Dedifferentiated amniotic fluid mesenchymal stem cell (primary cell): ENCODE results near the gene HIC1.

Source experiments
- DNase-seq: peaks from one replicate; pipeline ENCODE4 v3.0.0-alpha.2; 2016; ENCODE audit errors: extremely low spot score

Gene HIC1

DNA sequence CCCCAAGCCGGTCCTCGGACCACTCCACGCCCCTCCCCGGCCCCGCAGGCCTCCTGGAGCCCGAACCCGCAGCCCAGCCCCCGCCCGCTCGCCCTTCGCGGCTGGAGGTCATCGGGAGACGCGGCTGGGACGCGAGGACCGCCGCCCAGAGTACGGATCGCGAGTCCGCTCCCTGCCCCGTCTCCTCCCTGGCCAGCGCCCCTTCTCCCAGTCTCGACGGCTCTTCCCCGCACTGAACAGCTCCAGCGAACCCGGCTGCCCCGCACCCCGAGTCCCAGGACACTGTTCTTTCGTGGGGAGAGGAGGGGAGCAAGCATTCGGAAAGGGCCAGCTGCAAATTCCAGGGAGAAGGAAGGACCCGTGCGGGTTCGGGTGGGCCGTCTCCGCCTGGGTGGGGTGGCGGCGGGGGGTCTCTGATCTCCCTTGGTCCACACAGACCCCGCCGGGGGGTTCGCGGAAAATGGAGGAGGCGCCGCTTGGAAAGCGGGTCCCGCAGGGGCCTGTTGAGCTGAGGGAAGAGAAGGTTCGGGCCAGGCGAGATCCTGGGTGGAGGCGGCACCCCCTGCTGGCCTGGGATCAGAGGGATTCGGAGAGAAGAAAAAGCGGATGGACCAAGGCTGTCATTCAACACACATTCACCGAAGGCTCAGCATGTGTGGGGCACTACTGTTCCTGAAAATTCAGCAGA lies 29.1 kb upstream of the HIC1 start:
- no peak for DNase-seq

DNA sequence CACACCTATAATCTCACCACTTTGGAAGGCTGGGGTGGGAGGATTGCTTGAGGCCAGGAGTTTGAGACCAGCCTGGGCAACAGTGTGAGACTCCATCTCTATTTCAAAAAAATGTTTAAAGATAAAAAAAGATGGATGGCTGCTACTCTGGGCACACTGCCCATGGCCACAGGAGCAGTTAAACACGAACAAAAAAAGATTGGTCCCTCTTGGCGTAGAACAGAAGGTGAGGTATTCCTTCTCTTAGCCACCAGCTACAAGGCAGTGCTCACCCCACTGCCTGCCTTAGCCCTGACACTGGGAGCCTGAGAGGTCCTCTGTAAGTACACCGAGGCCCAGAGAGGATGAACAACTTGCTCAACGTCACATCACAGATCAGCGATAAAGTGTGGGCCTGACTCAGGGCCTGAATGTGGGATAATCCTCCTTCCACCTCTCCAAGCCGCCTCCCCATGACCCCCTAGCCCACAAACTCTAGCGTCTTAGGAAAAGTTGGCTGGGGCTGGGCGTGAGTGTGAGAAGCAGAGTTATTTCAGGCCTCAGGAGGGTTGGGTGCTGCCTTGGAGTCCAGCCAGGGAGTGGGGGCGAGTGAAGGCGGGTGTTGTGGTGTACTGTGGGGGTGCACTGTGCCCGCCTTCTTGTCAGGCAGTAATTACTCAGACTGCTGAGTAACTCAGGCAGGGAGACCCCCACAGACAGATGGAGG lies 27.2 kb upstream of the HIC1 start:
- no peak for DNase-seq

DNA sequence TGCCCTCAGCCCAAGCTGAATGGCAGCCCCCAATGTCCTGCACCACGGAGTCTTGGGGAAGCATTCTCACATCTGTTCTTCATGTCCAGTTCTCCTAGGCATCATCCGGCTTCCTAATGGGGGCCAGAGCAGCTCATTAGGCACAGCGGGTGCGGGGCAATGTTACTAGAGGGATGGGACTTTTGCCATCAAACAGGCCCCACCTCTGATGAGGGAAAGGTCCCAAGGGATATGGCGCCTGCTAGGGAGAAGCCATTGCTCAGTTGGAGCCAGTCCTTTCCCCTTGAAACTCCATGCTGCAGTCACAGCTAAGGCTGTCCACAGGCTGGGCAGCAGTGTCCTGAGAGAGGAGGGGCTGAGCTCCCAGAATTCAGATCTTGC lies 26.7 kb upstream of the HIC1 start:
- no peak for DNase-seq

DNA sequence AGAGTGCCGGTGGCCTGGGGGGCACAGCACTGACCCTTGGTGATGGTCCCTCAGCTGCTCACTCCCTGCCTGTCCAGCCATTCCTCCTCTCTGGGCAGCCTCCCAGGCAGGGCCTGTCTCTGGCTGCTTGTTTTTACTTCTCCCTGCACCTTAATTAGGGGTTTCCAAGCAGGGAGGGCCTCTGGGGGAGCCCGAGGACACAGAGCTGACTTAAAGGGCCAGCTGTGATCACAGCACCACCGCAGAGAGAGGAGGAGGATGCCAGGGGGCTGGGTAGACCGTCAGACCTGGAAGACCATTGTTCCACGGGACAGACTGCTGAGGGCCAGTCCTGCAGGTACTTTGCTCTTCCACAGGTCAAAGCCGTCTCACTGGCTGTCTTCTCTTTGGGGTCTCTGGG lies 26.2 kb upstream of the HIC1 start:
- DNase-seq: no peak

DNA sequence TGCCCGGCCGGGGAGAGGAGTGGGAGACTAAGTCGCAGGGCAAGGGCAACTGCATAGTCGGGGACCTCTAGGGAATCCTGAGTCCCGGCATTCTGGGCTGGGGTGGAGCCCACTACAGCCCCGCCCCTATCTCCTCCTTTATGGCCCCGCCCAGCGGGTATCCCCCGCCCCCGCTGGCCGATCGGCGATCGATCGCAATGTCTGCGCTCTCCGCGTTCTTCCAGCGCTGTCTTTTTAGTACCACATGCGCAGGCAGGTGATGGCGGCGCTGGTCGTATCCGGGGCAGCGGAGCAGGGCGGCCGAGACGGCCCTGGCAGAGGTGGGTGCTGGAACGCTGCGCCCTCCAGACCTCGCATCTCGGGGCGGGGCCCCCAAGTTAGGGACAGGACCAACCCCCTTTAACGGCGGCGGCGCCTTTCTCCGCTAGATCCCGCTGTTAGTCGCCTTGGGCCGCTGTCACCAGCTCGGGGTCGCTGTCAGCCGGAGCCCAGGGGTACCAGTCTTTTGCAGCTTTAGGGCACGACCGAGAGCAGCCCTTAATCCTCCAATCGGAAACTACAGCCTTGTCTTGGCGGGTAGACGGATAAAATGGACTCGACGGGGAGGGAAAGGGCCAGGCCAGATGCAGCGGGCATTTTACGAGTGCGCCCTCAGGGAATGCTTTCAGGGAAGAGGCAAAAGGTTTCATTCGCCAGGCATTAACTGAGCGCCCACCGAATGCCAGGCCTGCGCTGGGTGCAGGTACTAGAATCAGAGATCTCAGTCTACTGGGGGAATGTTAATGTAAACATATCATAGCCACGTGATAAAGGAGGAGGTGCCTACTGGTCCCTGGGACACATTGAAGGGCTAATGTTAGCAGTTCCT lies 24.8 kb upstream of the HIC1 start, which contains the start of gene DPH1:
TSS of gene DPH1 (plus strand) at position 243 of the 868 bp plus-strand sequence. CDS start at position 260, 17 bp downstream.
- peak; percentile 83 for DNase-seq

DNA sequence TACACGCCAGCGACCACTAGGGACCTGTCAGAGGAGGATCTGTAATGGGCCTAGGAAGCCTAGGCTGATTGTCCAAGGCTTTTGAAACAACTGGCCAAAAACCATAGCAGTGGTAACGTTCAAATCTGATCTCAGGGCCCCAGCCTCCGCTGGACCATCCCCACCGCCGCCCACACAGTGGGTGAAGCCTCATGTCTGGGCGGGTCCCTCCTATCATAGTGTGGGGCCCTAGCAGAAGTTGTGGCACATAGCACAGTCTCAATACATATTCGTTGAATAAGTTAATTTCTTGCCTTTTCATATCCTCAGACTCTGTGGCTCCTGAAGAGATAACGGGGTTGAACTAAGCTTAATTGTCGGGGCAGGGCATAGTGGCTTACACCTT lies 24.1 kb upstream of the HIC1 start:
- DNase-seq: no peak

DNA sequence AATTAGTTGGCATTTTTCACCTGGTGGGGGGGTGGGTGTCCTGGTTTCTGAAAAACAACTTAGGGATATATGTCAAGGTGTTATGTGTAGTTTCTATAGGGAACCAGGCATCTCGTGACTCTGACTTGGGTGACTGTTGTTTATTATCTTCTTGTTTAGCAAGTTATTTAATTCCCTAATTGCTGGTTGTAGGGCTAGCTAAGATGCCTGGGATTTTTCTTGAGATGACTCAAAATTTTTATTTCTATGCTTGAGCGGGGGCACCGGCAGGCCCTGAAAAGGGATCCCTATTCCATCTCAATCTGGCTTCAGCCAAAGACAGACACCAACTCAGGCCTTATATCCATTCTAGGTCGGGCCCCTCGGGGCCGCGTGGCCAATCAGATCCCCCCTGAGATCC lies 21.8 kb upstream of the HIC1 start:
- DNase-seq: no peak

DNA sequence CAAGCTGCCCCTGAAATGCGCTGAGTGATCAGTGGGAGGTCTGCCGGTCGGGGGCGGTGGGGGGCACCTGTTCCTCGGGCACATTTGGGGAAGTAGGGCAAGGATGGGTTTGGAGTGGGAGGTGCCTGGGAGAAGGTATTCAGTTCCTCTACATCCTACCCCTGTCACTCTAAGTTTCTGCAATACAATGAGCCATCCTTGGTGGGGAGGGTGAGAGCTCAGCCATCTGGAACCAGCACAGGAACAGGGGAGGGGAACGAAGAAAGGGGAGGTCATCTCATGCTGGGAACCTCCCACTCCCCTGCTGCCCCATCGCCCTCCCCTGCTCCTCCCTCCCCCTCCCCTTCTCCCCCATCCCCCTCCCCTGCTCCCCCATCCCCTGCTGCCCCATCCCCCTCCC lies 20.7 kb upstream of the HIC1 start:
- no peak for DNase-seq

DNA sequence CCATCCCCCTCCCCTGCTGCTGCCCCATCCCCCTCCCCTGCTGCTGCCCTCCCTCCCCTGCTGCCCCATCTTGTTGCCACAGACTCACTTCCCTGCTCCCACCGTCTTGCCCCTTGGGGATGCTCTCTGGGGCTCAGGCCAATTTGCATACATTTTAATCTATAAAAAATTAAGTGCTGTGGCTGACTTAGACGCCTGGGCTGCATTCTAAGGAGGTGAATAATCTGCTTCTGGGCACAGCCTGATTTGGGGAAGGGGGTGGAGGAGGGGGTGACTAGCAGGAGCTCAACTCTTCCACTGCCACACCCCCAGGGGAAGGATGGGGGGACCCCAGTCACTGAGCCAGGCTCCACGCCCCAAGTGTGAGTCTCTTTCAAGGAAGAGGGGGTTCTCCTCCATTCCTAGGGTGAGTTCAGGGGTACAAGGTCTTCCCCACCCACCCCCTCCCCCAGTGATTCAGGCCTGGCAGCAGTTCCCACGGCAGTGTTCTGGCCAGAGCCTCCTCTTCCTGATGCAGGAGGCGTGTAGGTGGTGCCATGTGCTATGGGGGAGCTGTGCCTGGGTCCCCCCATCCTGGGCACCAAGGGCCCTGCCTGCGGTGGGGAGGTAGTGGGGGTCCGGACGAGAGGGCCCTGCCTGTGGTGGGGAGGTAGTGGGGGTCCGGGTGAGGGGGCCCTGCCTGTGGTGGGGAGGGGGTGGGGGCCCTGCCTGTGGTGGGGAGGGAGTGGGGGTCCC lies 19.9 kb upstream of the HIC1 start:
- DNase-seq: no peak

DNA sequence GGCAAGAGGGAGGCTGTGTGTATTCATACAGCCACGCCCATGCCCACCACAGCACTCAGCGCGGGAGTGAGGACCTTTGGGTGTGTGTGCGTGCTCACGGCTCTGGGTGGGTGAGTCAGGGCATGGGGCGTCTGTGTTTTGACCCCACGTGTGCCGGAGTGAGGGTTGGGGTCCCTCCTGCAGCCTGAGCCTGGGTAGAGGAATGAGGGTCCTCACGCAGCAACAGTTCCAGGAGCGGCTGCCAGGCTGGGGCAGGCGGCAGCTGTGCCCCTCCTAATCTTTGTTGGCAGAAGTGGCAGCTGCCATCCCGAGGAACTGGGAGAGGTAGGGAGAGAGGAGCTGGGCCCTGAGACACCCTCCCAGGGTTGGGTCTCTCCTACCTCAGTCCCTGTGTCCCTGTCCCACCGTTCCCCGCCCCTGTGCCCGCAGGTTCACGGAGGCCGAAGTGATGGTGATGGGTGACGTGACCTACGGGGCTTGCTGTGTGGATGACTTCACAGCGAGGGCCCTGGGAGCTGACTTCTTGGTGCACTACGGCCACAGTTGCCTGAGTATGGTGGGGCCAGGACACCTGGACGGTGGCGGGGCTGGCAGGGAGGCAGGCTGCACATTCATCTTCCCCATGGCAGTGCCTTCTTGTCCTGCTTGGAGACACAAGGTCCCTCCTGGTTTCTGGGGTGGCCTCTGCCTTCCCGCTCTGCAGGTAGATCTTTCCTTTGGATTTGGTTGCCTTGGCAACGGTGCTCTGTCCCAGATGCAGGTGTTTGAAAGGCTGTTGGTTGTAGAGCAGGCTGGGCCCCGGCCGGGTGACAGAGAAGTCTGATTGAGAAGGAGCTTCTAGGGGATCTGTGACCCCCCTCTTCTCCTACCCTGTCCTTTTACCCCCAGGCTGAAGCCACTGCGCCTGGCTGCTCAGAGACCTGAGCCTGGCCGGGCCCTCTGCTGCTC lies 19.1 kb upstream of the HIC1 start:
- DNase-seq: no peak

DNA sequence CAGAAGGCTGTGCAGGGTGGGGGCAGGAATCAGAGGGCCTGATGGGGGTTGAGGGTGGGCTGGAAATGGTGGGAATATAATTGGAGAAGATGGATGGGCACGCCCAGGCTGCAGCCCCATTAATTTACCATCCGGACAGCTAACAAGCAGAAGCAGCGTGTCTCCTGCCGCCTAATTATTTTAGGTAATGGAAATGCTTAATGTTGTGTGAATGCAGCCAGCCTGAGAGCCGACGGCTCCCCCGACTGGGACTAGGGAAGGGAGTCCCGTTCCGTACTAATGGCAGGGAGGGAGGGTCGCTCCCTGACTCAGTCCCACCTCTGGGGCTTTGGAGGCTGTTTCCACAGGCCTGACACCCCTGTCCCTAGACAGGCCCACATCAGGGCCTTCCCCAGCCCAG lies 17.7 kb upstream of the HIC1 start:
- DNase-seq: no peak

DNA sequence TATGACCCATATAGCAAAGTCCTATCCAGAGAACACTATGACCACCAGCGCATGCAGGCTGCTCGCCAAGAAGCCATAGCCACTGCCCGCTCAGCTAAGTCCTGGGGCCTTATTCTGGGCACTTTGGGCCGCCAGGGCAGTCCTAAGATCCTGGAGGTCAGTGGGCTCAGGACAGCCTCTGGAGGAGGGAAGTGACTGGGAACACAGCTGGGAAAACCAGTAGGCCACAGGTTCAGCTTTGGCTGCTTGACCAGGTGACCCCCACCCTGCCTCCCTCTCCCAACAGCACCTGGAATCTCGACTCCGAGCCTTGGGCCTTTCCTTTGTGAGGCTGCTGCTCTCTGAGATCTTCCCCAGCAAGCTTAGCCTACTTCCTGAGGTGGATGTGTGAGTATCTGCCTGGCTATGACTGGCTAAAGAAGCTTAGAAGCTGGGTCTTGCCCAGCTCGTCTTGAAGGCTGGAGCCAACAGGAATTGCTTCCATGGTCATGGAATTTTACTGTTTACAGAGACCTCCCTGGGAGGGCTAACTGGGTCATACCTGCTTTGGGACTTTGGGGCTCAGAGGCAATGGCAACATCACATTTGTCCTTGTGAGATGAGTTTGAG lies 14.6 kb upstream of the HIC1 start:
- no peak for DNase-seq

DNA sequence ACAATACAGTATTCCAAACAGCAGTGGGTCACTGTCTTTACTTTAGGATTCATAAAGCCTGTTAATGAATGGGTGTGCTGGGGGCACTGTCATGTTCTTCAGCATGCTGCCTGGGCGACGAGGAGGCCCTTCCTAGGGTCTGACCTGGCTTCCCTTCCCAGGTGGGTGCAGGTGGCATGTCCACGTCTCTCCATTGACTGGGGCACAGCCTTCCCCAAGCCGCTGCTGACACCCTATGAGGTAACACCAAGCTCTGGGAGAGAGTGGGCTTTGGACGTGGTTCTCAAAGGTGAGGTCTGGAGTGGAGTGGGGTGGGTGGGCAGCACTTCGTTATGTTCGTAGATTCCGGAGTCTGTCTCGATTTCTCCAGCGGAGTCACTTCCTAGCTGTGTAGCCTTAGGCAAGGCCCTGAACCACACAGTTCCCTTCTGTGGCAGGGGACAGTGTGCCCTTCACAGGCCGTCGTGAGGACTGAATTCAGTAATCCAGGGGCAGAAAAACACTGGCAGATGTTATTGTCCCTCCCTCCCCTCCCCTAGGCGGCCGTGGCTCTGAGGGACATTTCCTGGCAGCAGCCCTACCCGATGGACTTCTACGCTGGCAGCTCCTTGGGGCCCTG lies 13.9 kb upstream of the HIC1 start:
- DNase-seq: no peak

DNA sequence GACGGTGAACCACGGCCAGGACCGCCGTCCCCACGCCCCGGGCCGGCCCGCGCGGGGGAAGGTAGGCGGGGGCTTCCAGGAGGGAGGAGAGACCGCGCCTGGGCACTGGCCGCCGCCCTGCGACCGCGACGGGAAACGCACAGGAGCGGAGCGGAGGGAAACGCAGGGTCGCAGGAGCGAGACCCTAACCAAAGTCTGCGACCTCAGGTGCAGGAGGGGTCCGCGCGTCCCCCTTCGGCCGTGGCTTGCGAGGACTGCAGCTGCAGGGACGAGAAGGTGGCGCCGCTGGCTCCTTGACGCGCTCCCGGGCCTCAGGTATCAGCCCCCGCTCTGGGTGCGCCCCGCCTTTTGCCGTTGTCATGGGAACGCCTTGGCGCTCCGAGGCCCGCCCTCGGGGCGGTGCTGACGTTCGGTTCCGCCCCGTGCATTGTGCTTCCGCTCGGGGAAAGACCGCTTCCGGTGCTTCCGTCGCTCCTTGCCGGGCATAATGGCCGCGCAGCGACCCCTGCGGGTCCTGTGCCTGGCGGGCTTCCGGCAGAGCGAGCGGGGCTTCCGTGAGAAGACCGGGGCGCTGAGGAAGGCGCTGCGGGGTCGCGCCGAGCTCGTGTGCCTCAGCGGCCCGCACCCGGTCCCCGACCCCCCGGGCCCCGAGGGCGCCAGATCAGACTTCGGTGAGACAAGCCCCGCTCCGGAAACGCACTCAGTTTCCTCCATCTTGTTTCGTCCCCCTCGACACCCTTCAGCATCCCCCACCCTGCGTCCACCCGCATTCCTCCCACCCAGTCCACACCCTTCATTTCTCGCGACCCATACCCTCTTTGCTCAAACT lies 13.1 kb upstream of the HIC1 start, which contains the start of gene OVCA2:
TSS of gene OVCA2 (plus strand) at position 462 of the 829 bp plus-strand sequence. CDS start at position 488, 26 bp downstream.
- peak; percentile 90 for DNase-seq

DNA sequence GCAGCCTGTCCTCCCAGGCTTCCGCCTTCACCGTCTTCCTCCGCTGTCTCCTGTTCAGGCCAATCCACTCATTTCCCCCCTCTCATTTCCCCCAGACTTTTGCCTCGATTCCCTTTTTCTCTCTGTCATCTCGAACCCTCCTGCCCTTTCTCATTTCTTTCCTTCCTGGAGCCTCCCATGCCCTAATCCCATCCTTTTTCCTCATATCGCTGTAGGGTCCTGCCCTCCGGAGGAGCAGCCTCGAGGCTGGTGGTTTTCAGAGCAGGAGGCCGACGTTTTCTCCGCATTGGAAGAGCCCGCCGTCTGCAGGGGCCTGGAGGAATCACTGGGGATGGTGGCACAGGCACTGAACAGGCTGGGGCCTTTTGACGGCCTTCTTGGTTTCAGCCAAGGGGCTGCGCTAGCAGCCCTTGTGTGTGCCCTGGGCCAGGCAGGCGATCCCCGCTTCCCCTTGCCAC lies 12.5 kb upstream of the HIC1 start:
- peak; percentile 37 for DNase-seq

DNA sequence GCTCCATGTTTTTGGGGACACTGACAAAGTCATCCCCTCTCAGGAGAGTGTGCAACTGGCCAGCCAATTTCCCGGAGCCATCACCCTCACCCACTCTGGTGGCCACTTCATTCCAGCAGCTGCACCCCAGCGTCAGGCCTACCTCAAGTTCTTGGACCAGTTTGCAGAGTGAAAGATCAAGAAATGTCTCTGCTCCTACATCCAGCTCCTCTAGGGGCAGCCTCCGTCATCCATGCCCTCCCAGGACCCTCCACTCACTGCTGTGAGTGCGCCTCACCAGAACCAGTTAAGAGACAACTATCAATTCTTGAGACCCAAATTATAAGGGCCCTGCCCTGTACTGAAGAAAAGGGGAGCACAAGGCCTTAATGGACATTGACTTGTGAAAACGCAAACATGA lies 12.0 kb upstream of the HIC1 start:
- no peak for DNase-seq

DNA sequence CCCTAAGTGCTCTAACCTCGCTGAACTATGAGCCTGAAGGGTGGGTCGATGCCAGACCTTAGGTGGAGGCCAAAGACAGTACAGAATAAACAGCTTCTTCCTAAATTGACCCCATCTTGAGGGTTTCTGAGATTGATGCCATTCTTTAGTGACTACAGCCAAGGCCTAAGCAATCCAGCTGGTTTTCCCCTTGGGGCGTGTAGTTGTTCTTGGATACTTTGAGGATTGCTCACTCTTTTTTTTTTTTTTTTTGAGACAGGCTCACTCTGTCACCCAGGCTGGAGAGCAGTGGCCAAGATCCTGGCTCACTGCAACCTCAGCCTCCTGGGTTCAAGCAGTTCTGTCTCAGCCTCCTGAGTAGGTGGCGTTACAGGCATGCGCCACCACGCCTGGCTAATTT lies 11.1 kb upstream of the HIC1 start:
- peak; percentile 57 for DNase-seq

DNA sequence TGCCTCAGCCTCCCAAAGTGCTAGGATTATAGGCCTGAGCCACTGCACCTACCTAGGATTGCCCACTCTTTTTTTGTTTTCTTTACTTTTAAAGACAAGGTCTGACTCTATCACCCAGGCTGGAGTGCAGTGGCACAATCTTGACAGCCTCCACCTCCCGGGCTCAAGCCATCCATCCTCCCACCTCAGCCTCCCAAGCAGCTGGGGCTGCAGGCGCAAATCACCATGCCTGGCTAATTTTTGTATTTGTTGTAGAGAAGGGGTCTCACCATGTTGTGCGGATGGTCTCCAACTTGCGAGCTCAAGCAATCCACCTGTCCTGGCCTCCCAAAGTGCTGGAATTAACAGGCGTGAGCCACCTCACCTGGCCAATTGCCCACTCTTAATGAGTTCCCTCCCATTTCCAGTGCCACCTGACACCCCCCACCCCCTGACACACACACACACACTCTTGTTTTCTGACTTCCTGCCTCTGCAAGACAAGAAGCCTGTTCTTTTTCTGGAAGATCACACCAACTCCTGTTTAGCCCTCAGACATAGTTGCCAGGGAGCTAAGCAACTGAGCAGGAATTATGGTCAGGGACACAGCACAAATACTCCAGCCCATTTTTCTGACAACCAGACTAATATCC lies 10.5 kb upstream of the HIC1 start:
- no peak for DNase-seq
